Upper lobe of left lung (tissue), 4 donors: ENCODE data around the gene RFWD3.

Experiments
- EP300 ChIP-seq, 4 donors: sonication (generic); formaldehyde crosslinking; IDR thresholded peaks; one replicate each; pipeline ENCODE4 v1.5.1; 2017; ENCODE audit warnings: antibody characterized with exemption in 4 of 4, control low read depth in 2 of 4
- POLR2A ChIP-seq, 4 donors: fragments of 450-650 bp; IDR thresholded peaks; one replicate each; pipeline ENCODE4 v1.5.1; 2016 to 2017; ENCODE audit warnings: antibody characterized with exemption in 4 of 4, mild to moderate bottlenecking in 2 of 4
- POLR2AphosphoS5 ChIP-seq, 2 donors: sonication (generic); formaldehyde crosslinking; IDR thresholded peaks; one replicate each; pipeline ENCODE4 v1.5.1; 2017; ENCODE audit warnings: antibody characterized with exemption in 2 of 2
- TF ChIP-seq, protein P1 (sequence below), 6 experiments: fragments of 450-650 bp in 4 of 6; fragments of 200-600 bp in 2 of 6; sonication (generic) in 2 of 6; IDR thresholded peaks; one replicate each; pipeline ENCODE4 v1.5.1; 2016 to 2019; ENCODE audit warnings: antibody characterized with exemption in 6 of 6

DNA sequence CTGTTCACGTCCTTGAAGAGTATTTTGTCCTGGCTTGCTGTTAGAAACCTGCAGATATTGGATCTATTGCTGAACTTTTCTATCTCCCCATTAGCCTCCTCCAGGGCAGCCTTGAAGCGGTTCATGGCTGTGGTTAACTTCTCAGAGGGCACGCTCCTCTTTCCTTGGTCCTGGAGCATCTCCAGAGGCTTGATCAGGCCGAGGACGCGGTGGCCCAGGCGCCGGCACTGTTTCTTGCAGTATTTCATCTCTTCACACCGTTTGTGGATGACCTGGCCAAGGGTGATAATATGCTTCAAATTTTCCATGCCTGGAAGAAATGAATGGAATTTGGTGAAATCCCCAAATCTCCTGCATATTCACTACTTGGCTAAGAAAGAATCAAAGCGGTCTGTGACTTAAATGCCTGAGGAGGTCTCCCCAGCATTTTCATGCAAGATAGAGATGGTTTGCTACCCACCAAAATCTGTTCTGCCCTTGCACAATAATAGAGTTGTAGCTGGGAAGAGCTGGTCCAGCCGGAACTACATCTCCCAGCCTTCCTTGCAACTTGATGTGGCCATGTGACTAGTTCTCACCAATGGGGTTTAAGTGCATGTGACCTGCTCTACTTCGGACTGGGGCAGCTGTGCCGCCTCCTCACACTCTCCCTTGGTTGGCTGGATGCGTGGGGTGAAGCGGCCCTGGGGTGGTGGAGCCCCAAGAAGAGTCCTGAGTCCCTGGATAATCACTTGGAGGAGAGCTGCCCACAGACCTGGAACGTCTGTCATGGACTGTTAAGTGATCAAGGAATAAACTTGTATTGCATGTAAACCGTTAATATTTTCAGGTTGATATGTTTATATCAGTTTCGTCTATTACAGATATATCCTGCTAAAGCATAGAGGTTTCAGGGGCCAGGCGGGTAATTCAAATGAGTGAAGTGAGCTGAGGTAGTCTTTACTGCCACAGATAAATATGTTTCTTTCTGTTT, 29.1 kb upstream of the RFWD3 start:
- TF ChIP-seq, protein P1, sequence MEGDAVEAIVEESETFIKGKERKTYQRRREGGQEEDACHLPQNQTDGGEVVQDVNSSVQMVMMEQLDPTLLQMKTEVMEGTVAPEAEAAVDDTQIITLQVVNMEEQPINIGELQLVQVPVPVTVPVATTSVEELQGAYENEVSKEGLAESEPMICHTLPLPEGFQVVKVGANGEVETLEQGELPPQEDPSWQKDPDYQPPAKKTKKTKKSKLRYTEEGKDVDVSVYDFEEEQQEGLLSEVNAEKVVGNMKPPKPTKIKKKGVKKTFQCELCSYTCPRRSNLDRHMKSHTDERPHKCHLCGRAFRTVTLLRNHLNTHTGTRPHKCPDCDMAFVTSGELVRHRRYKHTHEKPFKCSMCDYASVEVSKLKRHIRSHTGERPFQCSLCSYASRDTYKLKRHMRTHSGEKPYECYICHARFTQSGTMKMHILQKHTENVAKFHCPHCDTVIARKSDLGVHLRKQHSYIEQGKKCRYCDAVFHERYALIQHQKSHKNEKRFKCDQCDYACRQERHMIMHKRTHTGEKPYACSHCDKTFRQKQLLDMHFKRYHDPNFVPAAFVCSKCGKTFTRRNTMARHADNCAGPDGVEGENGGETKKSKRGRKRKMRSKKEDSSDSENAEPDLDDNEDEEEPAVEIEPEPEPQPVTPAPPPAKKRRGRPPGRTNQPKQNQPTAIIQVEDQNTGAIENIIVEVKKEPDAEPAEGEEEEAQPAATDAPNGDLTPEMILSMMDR (IDR thresholded peaks at IDR 0.05) = no peak
- peak; percentile 51 to 87 for TF ChIP-seq POLR2AphosphoS5 (IDR thresholded peaks at IDR 0.05)
- no peak for TF ChIP-seq EP300 (IDR thresholded peaks at IDR 0.05)
- TF ChIP-seq POLR2A (IDR thresholded peaks at IDR 0.05) = peak in 2 of 4 donors; percentile 40 to 69
